SU-DHL-6 (cell line): Measurements from ENCODE around the gene RHBDL2.

Experiments used
- CTCF ChIP-seq: fragments of 200-600 bp; sonication (generic); IDR thresholded peaks from one replicate; pipeline ENCODE4 v1.5.1; 2017; ENCODE audit warnings: antibody characterized with exemption, mild to moderate bottlenecking, low read length, moderate library complexity; ENCODE audit not compliant: insufficient read depth, poor library complexity, severe bottlenecking
- EZH2phosphoT487 ChIP-seq: fragments of 200-600 bp; sonication (generic), shearing (Covaris generic); conservative IDR thresholded peaks from 2 replicates; pipeline ENCODE4 v1.6.1; 2018; ENCODE audit warnings: mild to moderate bottlenecking, antibody characterized with exemption, low read length, moderate library complexity, mixed read lengths

GRCh38 chr1:38929054-38929453 is 12.6 kb downstream of the RHBDL2 start:
- TF ChIP-seq CTCF (no peak), EZH2phosphoT487 (no peak)
